ENCODE measurements around the gene ADGRD1. TPM values are rescaled to one million over a fixed set of nuclear protein-coding genes. Genes with fewer than 3 reads are reported as not detected.

Gene ADGRD1
- total RNA-seq, 4 donors from 2014 or later, result 8.3 to 18.1 (median 12.5) TPM

GRCh38 chr12:131133015-131133905 lies 179.6 kb downstream of the ADGRD1 start:
- no peak overlapping the region for H3K27ac ChIP-seq
- no peaks in the 10 kb centered on the region for H3K36me3 ChIP-seq
- no peaks in the 10 kb centered on the region for H3K27me3 ChIP-seq
- 63% methylated on average over 19 of the region's 19 CpGs; no CpG with 5 or more reads in 1 of the 2 donors for WGBS, 2 donors (ENCODE audit: low coverage in 1 of 2)
- intact Hi-C loops (cut with DNase I; ENCODE audit: low total_unique reads) (loop anchor here (10.0 kb wide), 1 partner anchor 218 kb away; no protein-coding TSS in a partner anchor), in situ Hi-C loops (cut with MboI; ENCODE audit: low pct_ligation_motif_present in 1 of 4, low pct_unique_long_range_greater_than_20kb in 1 of 4, low sequenced_read_pairs in 3 of 4) (loop anchor here in 1 of 4 donors (25.0 kb wide), 1 partner anchor 221 kb away; no protein-coding TSS in a partner anchor)
- no peak for DNase-seq
- no peak overlapping the region for H3K4me3 ChIP-seq
- peaks cover 5 to 8% (median 6%) of the 10 kb centered on the region in 4 donors for H3K4me1 ChIP-seq
- TF ChIP-seq POLR2AphosphoS5 (IDR thresholded peaks at IDR 0.05), result no peak
- no peak for TF ChIP-seq CTCF (IDR thresholded peaks at IDR 0.05)
- TF ChIP-seq POLR2A (IDR thresholded peaks at IDR 0.05), result no peak
- TF ChIP-seq EP300 (IDR thresholded peaks at IDR 0.05; ENCODE audit: low read depth), result no peak
- H3K9me3 ChIP-seq, result no peaks in the 10 kb centered on the region

DNA sequence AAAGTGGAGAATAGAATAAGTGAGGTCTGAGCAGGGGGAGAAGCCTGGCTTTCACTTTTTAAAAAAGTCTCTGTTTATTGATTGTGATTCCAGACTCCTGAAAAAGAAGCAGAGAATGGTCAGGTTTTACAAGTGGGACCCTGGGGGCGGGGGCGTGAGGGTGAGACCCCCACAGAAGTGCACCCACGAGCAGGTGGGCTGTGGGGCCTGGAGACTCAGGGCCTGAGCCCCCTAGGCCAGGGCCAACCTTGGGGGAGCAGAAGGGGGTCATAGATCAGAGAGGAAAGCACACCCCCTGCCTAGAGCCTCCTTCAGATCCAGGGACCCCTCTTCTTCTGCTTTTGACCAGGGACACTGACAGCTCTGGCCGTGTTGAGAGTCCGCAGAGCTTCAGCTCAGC lies 180.3 kb downstream of the ADGRD1 start:
- in situ Hi-C loops (cut with MboI; ENCODE audit: low pct_ligation_motif_present in 1 of 4, low pct_unique_long_range_greater_than_20kb in 1 of 4, low sequenced_read_pairs in 3 of 4), result loop anchor here in 1 of 4 donors (25.0 kb wide), 1 partner anchor 222 kb away; no protein-coding TSS in a partner anchor
- Histone ChIP-seq H3K27ac (no peak overlapping the region), H3K27me3 (no peaks in the 10 kb centered on the region), H3K9me3 (no peaks in the 10 kb centered on the region), H3K4me3 (no peak overlapping the region), H3K4me1 (peaks cover 5 to 8% (median 6%) of the 10 kb centered on the region in 4 donors), H3K36me3 (no peaks in the 10 kb centered on the region)
- intact Hi-C loops (cut with DNase I; ENCODE audit: low total_unique reads), result loop anchor here (10.0 kb wide), 1 partner anchor 219 kb away; no protein-coding TSS in a partner anchor
- WGBS, 2 donors (ENCODE audit: low coverage in 1 of 2), result 53 to 57% methylated on average over 5 of the region's 5 CpGs
- TF ChIP-seq EP300 (IDR thresholded peaks at IDR 0.05; ENCODE audit: low read depth) (no peak), POLR2A (IDR thresholded peaks at IDR 0.05) (no peak), CTCF (IDR thresholded peaks at IDR 0.05) (no peak), POLR2AphosphoS5 (IDR thresholded peaks at IDR 0.05) (no peak)
- DNase-seq, result no peak

GRCh38 chr12:131134523-131135310 lies 181.0 kb downstream of the ADGRD1 start:
- H3K36me3 ChIP-seq, result no peaks in the 10 kb centered on the region
- 49 to 56% methylated on average over 3 to 9 of the region's 9 CpGs for WGBS, 2 donors (ENCODE audit: low coverage in 1 of 2)
- in situ Hi-C loops (cut with MboI; ENCODE audit: low pct_ligation_motif_present in 1 of 4, low pct_unique_long_range_greater_than_20kb in 1 of 4, low sequenced_read_pairs in 3 of 4) (loop anchor here in 1 of 4 donors (25.0 kb wide), 1 partner anchor 222 kb away; no protein-coding TSS in a partner anchor), intact Hi-C loops (cut with DNase I; ENCODE audit: low total_unique reads) (loop anchor here (10.0 kb wide), 1 partner anchor 220 kb away; no protein-coding TSS in a partner anchor)
- H3K4me3 ChIP-seq, result no peak overlapping the region
- no peaks in the 10 kb centered on the region for H3K9me3 ChIP-seq
- no peak for DNase-seq
- H3K4me1 ChIP-seq, result peaks cover 5 to 8% (median 6%) of the 10 kb centered on the region in 4 donors
- no peak overlapping the region for H3K27ac ChIP-seq
- no peaks in the 10 kb centered on the region for H3K27me3 ChIP-seq
- TF ChIP-seq CTCF (IDR thresholded peaks at IDR 0.05), result no peak
- no peak for TF ChIP-seq POLR2AphosphoS5 (IDR thresholded peaks at IDR 0.05)
- TF ChIP-seq EP300 (IDR thresholded peaks at IDR 0.05; ENCODE audit: low read depth), result no peak
- no peak for TF ChIP-seq POLR2A (IDR thresholded peaks at IDR 0.05)
